NCI-H82 treated with DMSO at 0.1 percent for 48 hours (cell line): ENCODE data around the gene KCNJ10.
A peak's percentile ranks its signal among the peaks of the same experiment; 100 is the strongest.

Source experiments
- DNase-seq: peaks from one replicate; lab custom pipeline; 2025; ENCODE audit not compliant: unreplicated experiment; lab: John Stamatoyannopoulos, UW

KCNJ10 gene

DNA sequence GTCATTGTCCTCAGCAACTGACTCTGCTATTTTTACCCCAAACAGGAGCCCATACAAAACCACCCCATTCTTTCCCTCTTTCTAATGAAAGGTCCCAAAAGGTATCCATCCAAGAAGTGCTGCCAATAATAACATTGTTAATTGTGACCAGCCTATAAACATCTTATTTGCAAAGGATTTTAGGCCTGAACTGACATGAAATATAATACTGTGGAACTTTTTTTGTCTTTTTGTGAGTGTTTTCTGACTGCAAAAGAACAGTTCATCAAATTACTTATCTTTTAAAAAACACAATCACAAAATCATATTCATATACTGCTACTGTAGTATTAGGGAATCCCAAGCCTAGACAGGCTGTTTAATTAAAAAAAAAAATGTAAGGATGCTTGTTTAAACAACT is 41.5 kb downstream of the KCNJ10 start:
- DNase-seq, result no peak

DNA sequence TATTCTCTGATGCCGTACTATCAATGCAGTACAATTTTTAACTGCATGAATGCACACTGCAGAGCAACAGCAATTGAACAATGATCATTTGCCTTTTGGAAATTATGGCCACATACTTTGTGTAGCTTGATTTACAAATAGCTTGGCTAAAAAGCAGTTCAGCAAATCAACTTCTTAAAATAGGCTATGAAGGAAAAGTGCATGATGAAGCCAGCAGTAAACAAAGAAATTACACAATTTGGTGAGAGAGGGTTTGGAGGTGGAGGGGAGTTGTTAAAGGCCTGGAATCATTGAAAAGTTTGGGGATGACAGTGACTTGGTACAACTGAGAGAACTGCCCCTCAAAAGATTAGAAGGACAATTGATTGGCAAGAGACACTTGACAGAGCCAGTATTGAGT is 44.6 kb downstream of the KCNJ10 start:
- DNase-seq, result no peak

GRCh38 chr1:160024195-160024905 is 45.6 kb downstream of the KCNJ10 start:
- DNase-seq, result no peak

DNA sequence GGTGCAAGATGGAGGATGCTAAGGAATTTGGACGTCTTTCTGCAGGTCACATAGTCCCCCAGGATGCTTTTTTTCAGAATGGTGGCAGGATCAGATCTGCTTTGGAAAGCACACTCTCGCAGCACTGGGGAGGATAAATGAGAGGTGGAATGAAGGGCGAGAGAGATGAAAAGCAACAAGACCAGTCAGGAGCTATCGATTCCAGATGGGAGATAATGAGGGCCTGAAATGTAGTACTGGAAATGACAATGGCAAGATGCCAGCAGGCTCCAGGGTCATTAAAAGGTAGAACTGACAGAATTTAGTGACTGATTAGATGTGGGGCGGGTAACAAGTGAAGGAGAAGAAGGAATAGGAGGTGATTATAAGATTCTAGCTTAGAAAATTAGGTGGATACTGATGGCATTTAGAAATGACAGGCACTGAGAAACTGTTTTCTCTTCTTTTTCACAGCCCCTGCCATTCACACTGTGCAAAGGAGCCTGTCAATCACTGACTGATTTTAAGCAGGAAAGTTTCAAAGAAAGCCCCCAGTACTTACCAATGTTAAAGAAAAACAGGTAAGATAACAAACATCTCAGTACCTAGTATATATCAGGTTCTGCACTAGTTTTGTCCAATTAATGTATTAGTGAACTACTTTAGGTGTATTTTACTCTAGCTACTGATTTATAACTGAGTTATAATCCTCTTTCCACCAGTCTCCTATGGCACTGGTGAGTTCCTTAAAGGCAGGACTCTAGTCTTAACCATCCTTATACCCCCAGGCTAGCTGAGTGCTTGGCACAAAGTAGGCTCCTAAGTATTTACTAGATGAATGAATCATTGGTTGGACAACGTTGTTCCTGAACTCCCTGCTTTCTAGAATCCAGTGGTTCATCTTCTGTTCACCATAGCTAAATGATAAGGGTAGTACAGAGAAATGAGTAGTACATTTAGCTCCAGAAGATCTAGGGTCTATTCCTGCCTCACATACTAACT is 47.3 kb downstream of the KCNJ10 start:
- no peak for DNase-seq

GRCh38 chr1:160021376-160022074 is 48.4 kb downstream of the KCNJ10 start:
- DNase-seq, result no peak

GRCh38 chr1:160020196-160020595 is 49.8 kb downstream of the KCNJ10 start:
- no peak for DNase-seq

- no peak for DNase-seq
These were observed 51.1 kb downstream of the KCNJ10 start for GRCh38 chr1:160018900-160019299.

DNA sequence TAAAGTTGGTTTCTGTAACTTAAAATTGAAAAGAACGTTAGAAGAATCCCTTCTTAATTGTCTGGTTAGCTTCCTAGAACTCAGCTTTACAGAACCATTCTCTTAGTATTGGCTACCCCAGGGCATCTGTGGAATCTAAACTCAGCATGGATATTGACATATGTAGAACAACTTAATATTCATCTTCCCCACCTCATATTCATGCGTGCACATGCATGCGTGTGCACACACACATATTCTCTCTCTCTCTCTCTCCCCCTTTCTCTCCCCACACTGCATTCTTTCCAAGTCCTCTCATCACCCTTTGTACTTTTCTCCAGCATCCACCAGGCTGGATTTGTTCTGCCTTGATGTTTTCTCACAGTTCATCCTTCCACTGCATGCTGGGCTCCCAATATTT is 51.6 kb downstream of the KCNJ10 start:
- DNase-seq, result no peak

GRCh38 chr1:160017592-160017991 is 52.4 kb downstream of the KCNJ10 start:
- no peak for DNase-seq

DNA sequence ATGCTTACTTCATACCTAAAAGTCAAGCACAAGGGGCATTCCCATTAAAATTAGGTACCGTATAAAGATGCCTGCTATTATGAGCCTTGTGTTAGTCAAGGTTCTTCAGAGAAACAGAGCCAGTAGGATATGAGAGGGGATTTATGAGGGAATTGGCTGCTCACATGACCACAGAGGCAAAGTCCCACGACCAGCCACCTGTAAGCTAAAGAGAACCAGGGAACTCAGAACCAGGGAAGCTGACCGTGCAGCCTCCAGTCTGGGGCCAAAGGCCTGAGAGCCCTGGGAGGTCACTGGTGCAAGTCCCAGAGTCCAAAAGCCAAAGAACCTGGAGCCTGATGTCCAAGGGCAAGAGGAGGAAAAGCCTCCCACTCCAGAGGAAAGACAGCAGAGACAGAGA is 58.2 kb downstream of the KCNJ10 start:
- no peak for DNase-seq

GRCh38 chr1:160009801-160010200 is 60.2 kb downstream of the KCNJ10 start:
- no peak for DNase-seq

GRCh38 chr1:160009081-160009480 is 60.9 kb downstream of the KCNJ10 start:
- no peak for DNase-seq

DNA sequence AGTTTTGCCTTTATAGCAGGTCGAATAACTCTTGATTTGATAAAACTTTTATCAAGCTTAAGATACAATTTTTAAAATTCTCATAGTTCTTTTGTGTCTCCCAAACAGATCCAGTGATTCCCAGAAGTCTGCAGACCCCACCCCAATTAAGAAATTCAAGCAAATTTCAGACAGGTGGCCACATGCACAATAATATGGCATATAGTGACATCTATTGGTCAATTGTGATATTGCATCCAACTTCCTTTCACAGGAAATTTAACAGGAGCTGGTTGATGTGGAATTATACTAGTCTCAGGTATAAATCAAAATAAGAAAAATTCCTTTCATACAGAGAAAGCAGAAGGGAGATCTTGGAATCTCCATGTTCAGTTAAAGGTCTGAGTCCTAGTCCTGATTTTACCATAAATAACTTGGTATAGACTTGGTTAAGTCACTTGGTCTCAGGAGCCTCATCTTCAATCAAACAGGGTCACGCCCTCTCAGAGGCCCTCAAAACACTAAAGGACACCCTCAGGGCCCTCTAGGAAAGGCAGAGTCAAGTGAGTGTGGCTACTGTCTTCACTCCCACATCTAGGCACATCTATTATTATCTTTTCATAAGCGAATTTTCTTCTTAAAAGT is 62.3 kb downstream of the KCNJ10 start:
- peak; percentile 18 for DNase-seq

DNA sequence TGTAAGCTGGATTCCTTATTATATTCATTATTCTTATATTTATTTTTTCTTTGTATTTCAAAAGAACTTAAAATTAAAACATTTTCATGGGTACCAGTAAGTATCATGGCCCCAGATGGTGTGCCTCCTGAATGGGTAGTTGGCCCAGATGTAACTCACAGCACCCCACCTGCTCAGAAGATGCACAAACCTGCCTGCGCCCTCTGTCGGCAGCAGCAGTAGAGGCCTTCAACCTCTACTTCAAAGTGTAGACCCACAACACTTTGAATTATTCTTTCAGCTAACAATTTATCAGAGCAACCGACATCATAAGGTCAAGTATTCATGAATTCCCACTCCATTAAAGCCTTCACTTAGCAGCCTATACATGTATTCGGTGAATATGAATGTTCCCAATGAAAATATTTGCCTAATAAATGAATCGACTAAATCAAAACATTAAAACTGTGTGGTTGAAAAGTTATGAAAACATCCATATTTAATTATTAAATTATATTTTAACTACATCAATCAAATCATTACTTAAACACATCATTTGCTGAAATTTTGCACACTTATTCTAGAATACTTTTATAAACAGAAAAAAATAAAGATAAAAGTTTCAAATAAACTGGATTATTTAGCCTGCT is 63.5 kb downstream of the KCNJ10 start:
- peak; percentile 50 for DNase-seq

DNA sequence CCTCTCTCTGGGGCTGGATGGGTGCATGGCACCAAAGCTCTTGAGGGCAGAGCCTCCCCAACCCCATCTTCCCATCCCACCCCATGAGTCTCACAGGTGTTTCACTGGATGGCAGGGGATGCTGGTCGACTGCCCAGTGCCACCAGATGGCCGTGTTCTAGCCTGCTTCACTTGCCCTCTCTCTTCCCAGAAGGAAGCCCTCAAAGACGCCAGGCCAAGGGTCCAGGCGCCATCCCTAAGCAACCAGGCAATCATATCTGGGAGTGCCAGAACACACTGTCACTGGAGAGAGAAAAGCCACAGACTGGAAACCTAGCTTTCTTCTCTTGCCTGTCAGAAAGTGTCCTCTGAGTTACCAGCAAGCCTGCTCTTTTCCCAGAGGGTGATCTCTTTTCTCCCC is 64.9 kb downstream of the KCNJ10 start:
- no peak for DNase-seq

DNA sequence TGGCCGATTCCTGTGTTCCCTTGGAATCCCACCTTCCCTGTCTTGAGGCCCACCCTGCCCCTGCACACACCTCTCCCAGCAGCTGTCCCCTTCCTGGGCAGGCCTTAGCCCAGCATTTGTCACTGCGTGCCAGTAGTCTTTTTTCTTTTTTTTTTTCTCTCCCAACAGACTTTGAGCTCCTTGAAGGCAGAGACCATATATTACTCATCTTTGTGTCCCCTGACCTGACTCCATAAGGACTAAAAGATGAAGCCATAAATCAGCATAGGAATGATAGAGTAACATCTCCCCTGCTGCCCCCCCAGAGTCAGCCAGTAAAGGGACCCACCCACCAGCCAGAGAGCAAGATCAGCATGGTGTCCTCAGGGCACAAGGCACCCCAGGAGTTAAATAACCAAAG is 65.5 kb downstream of the KCNJ10 start:
- DNase-seq, result no peak

DNA sequence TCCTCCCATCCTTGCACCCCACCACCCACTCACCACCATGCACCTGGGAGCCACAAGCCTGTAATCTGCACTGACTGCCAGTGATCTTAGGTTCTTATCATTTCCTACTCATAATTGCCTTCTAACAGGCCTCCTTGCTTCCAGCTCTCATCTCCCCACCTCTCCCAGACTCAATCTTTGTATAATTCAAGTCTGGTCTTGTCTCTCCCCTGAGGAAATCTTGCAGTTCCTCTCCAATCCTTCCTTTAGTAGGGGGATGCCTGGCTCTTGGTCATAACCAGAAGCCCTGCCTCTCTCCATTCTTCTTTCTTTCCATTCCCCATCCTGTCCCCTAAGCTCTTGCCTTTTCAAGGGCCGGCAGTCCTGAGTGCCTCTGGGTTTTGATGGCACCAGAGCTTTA is 66.0 kb downstream of the KCNJ10 start:
- no peak for DNase-seq

- no peak for DNase-seq
These were observed 68.5 kb downstream of the KCNJ10 start for GRCh38 chr1:160001440-160001839.

- DNase-seq, result no peak
These were observed 70.8 kb downstream of the KCNJ10 start for GRCh38 chr1:159999204-159999603.

GRCh38 chr1:159996653-159997052 is 73.3 kb downstream of the KCNJ10 start:
- DNase-seq, result no peak

DNA sequence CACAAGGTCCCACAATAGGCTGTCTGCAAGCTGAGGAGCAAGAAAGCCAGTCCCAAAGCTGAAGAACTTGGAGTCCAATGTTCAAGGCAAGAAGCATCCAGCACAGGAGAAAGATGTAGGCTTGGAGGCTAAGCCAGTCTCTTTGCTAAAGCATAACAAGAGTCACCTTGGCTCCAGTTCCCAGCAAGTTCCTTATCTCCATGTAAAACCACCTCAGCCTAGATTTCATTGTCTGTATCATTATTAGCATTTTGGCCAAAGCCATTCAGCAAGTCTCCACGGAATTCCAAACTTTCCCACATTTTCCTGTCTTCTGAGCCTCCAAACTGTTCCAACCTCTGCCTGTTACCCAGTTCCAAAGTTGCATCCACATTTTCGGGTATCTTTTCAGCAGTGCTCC is 75.1 kb downstream of the KCNJ10 start:
- DNase-seq, result no peak
